H1 (cell line): ENCODE results near the gene FGD5. TPM values are rescaled to one million over a fixed set of nuclear protein-coding genes. Genes with fewer than 3 reads are reported as not detected.
A peak's percentile ranks its signal among the peaks of the same experiment; 100 is the strongest.

ENCODE experiments used
- CTCF ChIA-PET: fragments of 300-600 bp; sonication (Branson Sonifier 250); formaldehyde crosslinking; loops from one replicate; lab custom pipeline; 2021; ENCODE audit not compliant: partially characterized antibody; lab: Charles Lee
- POLR2A ChIA-PET: fragments of 300-600 bp; sonication (Branson Sonifier 250); formaldehyde crosslinking; loops from one replicate; lab custom pipeline; 2021; ENCODE audit warnings: inconsistent platforms; ENCODE audit not compliant: partially characterized antibody; lab: Charles Lee
- DNase-seq, 2 experiments: peaks; one replicate each; pipeline versions ENCODE4 v3.0.0 to v3.0.0-alpha.2; 2010 to 2022; ENCODE audit warnings: low spot score in 2 of 2, low read depth in 1 of 2, mixed read lengths in 1 of 2
- FAIRE-seq: peaks from 2 replicates; lab custom pipeline; 2011; peaks lifted over from hg19 to GRCh38; lab: Jason Lieb, UNC
- H2AFZ ChIP-seq: 2 replicates; pipeline ENCODE4 v1.8.1; 2012; ENCODE audit warnings: low read length, inconsistent platforms
- H2AK5ac ChIP-seq: 2 replicates; pipeline ENCODE4 v1.6.1; 2013; ENCODE audit warnings: low read depth, low read length
- H2BK120ac ChIP-seq: replicated peaks from 2 replicates; pipeline ENCODE3; 2013; ENCODE audit warnings: low read depth, low read length, inconsistent platforms
- H2BK12ac ChIP-seq: 2 replicates; pipeline ENCODE4 v1.6.1; 2013; ENCODE audit warnings: low read depth, low read length
- H2BK15ac ChIP-seq: 2 replicates; pipeline ENCODE4 v1.6.1; 2013; ENCODE audit warnings: low read length
- H2BK20ac ChIP-seq: 2 replicates; pipeline ENCODE4 v1.6.1; 2013; ENCODE audit warnings: low read length
- H2BK5ac ChIP-seq: 2 replicates; pipeline ENCODE4 v1.6.1; 2013; ENCODE audit warnings: low read depth, low read length
- H3K14ac ChIP-seq: 2 replicates; pipeline ENCODE4 v1.6.1; 2013; ENCODE audit warnings: inconsistent platforms; ENCODE audit not compliant: insufficient read length
- H3K18ac ChIP-seq: 2 replicates; pipeline ENCODE4 v1.6.1; 2013; ENCODE audit warnings: low read length; ENCODE audit errors: extremely low read depth
- H3K23ac ChIP-seq: 2 replicates; pipeline ENCODE4 v1.6.1; 2013; ENCODE audit warnings: inconsistent platforms; ENCODE audit not compliant: insufficient read length
- H3K23me2 ChIP-seq: 2 replicates; pipeline ENCODE4 v1.6.1; 2013; ENCODE audit warnings: low read depth, low read length
- H3K27ac ChIP-seq: 2 replicates; pipeline ENCODE4 v1.6.1; 2011; ENCODE audit warnings: low read depth, low read length, inconsistent platforms
- H3K27me3 ChIP-seq, 4 experiments: replicated peaks in 1 of 4; 1 replicate in 1 of 4; 2 replicates in 3 of 4; pipeline versions ENCODE4 v1.6.1 to v1.8.1; 2011 to 2013; ENCODE audit warnings: low read length in 3 of 4, mild to moderate bottlenecking in 3 of 4, inconsistent platforms in 2 of 4, mixed read lengths in 2 of 4, moderate library complexity in 1 of 4; ENCODE audit not compliant: control insufficient read depth in 3 of 4, insufficient read depth in 3 of 4; ENCODE audit errors: extremely low read depth in 1 of 4
- H3K36me3 ChIP-seq, 4 experiments: 2 replicates each; pipeline versions ENCODE4 v1.6.1 to v1.8.1; 2011 to 2013; ENCODE audit warnings: mild to moderate bottlenecking in 4 of 4, low read length in 3 of 4, moderate library complexity in 2 of 4, control low read depth in 1 of 4, inconsistent platforms in 1 of 4; ENCODE audit not compliant: insufficient read depth in 4 of 4, control insufficient read depth in 2 of 4
- H3K4ac ChIP-seq: replicated peaks from 2 replicates; pipeline ENCODE3; 2013; ENCODE audit warnings: low read length, low read depth, mixed read lengths, inconsistent platforms; ENCODE audit not compliant: insufficient read length
- H3K4me1 ChIP-seq, 4 experiments: replicated peaks in 1 of 4; 1 replicate in 1 of 4; 2 replicates in 3 of 4; pipeline versions ENCODE4 v1.6.1 to v1.8.1; 2011 to 2013; ENCODE audit warnings: low read length in 3 of 4, inconsistent platforms in 2 of 4, mixed read lengths in 1 of 4; ENCODE audit not compliant: insufficient read depth in 4 of 4, control insufficient read depth in 3 of 4
- H3K4me2 ChIP-seq, 2 experiments: 2 replicates each; pipeline versions ENCODE4 v1.6.1 to v1.8.1; 2011 to 2013; ENCODE audit warnings: low read depth in 2 of 2, low read length in 2 of 2, control low read depth in 1 of 2, inconsistent platforms in 1 of 2, mild to moderate bottlenecking in 1 of 2; ENCODE audit not compliant: insufficient read depth in 1 of 2
- H3K4me3 ChIP-seq, 4 experiments: fragments of 200-600, 300-600 bp in 1 of 4; sonication (generic), shearing (Covaris generic), sonication (Bioruptor Twin) in 1 of 4; 2 replicates each; pipeline versions ENCODE4 v1.5.1 to v1.8.1; 2011 to 2016; ENCODE audit warnings: low read length in 4 of 4, low read depth in 3 of 4, control low read depth in 2 of 4, inconsistent platforms in 2 of 4, mild to moderate bottlenecking in 2 of 4, mixed read lengths in 1 of 4, moderate library complexity in 1 of 4; ENCODE audit not compliant: insufficient read depth in 2 of 4; ENCODE audit errors: extremely low read depth in 1 of 4
- H3K56ac ChIP-seq: replicated peaks from 2 replicates; pipeline ENCODE3; 2013; ENCODE audit warnings: low read depth, mild to moderate bottlenecking, mixed read lengths, low read length, inconsistent platforms; ENCODE audit not compliant: insufficient read length
- H3K79me1 ChIP-seq: 2 replicates; pipeline ENCODE4 v1.6.1; 2013; ENCODE audit warnings: low read depth, low read length, control low read depth
- H3K79me2 ChIP-seq, 2 experiments: 2 replicates each; pipeline versions ENCODE4 v1.6.1 to v1.8.1; 2012 to 2013; ENCODE audit warnings: low read length in 2 of 2, mild to moderate bottlenecking in 2 of 2, inconsistent platforms in 1 of 2; ENCODE audit not compliant: insufficient read depth in 2 of 2, control insufficient read depth in 1 of 2
- H3K9ac ChIP-seq, 4 experiments: replicated peaks in 1 of 4; 1 replicate in 1 of 4; 2 replicates in 3 of 4; pipeline versions ENCODE4 v1.6.1 to v1.8.1; 2011 to 2013; ENCODE audit warnings: low read depth in 3 of 4, low read length in 3 of 4, control low read depth in 2 of 4, mild to moderate bottlenecking in 2 of 4, moderate library complexity in 2 of 4, inconsistent platforms in 1 of 4; ENCODE audit errors: extremely low read depth in 1 of 4
- H3K9me3 ChIP-seq, 2 experiments: 2 replicates each; pipeline versions ENCODE4 v1.6.1 to v1.8.1; 2012 to 2013; ENCODE audit warnings: mild to moderate bottlenecking in 2 of 2, moderate library complexity in 2 of 2, control low read depth in 1 of 2, inconsistent platforms in 1 of 2, low read depth in 1 of 2, low read length in 1 of 2, mixed read lengths in 1 of 2; ENCODE audit not compliant: insufficient read depth in 2 of 2
- H4K20me1 ChIP-seq, 2 experiments: replicated peaks in 1 of 2; 2 replicates each; pipeline versions ENCODE3 to v1.8.1; 2011 to 2013; ENCODE audit warnings: inconsistent platforms in 2 of 2, low read length in 2 of 2, mild to moderate bottlenecking in 1 of 2; ENCODE audit not compliant: insufficient read depth in 2 of 2, control insufficient read depth in 1 of 2
- H4K5ac ChIP-seq: 2 replicates; pipeline ENCODE4 v1.6.1; 2013; ENCODE audit warnings: low read length, low read depth, mixed read lengths, inconsistent platforms; ENCODE audit not compliant: insufficient read length
- H4K8ac ChIP-seq: 2 replicates; pipeline ENCODE4 v1.8.0; 2013; ENCODE audit warnings: mild to moderate bottlenecking, moderate library complexity, low read length, inconsistent platforms; ENCODE audit not compliant: insufficient read depth; ENCODE audit errors: extremely low read depth
- H4K91ac ChIP-seq: replicated peaks from 2 replicates; pipeline ENCODE3; 2013; ENCODE audit warnings: low read length, mixed read lengths, inconsistent platforms; ENCODE audit not compliant: insufficient read length
- CBX8 ChIP-seq: fragments of 300-800, 300-1000 bp; sonication (generic); IDR thresholded peaks from 2 replicates; pipeline ENCODE4 v1.7.1; 2016; ENCODE audit warnings: low read depth, low read length, borderline replicate concordance
- EP300 ChIP-seq, 2 experiments: IDR thresholded peaks; 1 replicate in 1 of 2; 2 replicates in 1 of 2; pipeline ENCODE4 v1.6.1; 2011 to 2012; ENCODE audit warnings: low read depth in 2 of 2, low read length in 2 of 2, mild to moderate bottlenecking in 2 of 2, borderline replicate concordance in 1 of 2, inconsistent platforms in 1 of 2, moderate library complexity in 1 of 2
- KDM5A ChIP-seq: fragments of 200-600 bp; IDR thresholded peaks from 2 replicates; pipeline ENCODE4 v1.7.1; 2012; ENCODE audit warnings: mild to moderate bottlenecking, low read length, inconsistent platforms, mixed read lengths
- NRF1 ChIP-seq: IDR thresholded peaks from 2 replicates; pipeline ENCODE4 v1.6.1; 2011; ENCODE audit warnings: mild to moderate bottlenecking, low read depth, low read length, improper control_type of control experiment
- USF2 ChIP-seq: IDR thresholded peaks from 2 replicates; pipeline ENCODE4 v1.6.1; 2011; ENCODE audit warnings: low read length, improper control_type of control experiment
- WGBS, 2 experiments: shearing (Covaris generic) in 1 of 2; methylation state at CpG; one replicate each; pipeline versions ENCODE4 v1.1.6 to v1.1.7; 2013 to 2015; ENCODE audit warnings: low lambda C conversion rate in 2 of 2, mixed read lengths in 2 of 2, inconsistent platforms in 1 of 2, low coverage in 1 of 2, missing lambda C conversion rate in 1 of 2; ENCODE audit not compliant: insufficient replicate concordance in 2 of 2, insufficient coverage in 1 of 2, insufficient read length in 1 of 2; ENCODE audit errors: extremely low coverage in 1 of 2, missing lambda C conversion rate in 1 of 2; 5-methylcytosine and 5-hydroxymethylcytosine counted together
- polyA plus RNA-seq, 7 experiments: library from polyadenylated mRNA; depleted of rRNA in 3 of 7; stranded (reverse) in 5 of 7; unstranded in 2 of 7; fragments of >200 nt in 5 of 7; fragments of 200-250 nt in 2 of 7; gene quantifications; 1 replicate in 5 of 7; 2 replicates in 1 of 7; 4 replicates in 1 of 7; pipeline versions ENCODE4 v1.2.1 to v1.2.3, GENCODE V29; 2011 to 2013; ENCODE audit warnings: missing spikeins in 2 of 7, mixed read lengths in 2 of 7
- total RNA-seq: library from RNA; stranded (reverse); fragmentation: NEBNext Ultra II Directional; extraction: Animal tissue kit (Norgen Biotek cat#: 25700); gene quantifications from 2 replicates; pipeline ENCODE4 v1.2.1, GENCODE V29; 2021

The FGD5 gene
- total and polyA plus RNA-seq, 2 of the 8 experiments (the other 6 are each of a cell fraction or from before 2014, with no cell fraction given), result 4.7 to 14.3 TPM

- H3K27ac ChIP-seq, result no peak overlapping the region
- peaks cover 2 to 9% (median 5%) of the 10 kb centered on the region in 4 experiments; a peak in 6 of 7 replicates for H3K4me1 ChIP-seq
- H4K20me1 ChIP-seq, result no peaks in the 10 kb centered on the region
- H3K79me1 ChIP-seq, result no peaks in the 10 kb centered on the region
- H3K14ac ChIP-seq, result no peak overlapping the region
- ChIA-PET CTCF (interaction anchor here (0.7 to 12.7 kb wide), 10 partner anchors 9 to 130 kb away, joined by 3 to 308 read pairs (median 4); no protein-coding TSS in a partner anchor), POLR2A (no interaction called here)
- no peak overlapping the region for H2BK12ac ChIP-seq
- no peak overlapping the region for H2BK20ac ChIP-seq
- no peak overlapping the region for H2AK5ac ChIP-seq
- H3K9me3 ChIP-seq, result no peaks in the 10 kb centered on the region
- H3K4ac ChIP-seq, result no peak overlapping the region
- no peak overlapping the region for H3K56ac ChIP-seq
- H4K8ac ChIP-seq, result no peak overlapping the region
- no peak for FAIRE-seq
- no peak overlapping the region for H2BK15ac ChIP-seq
- no peak for DNase-seq
- TF ChIP-seq USF2 (0 out of 2 replicates have a peak, but pooled peaks have one; percentile 53), EP300 (IDR thresholded peaks at IDR 0.05; ENCODE audit: borderline replicate concordance in 1 of 2, low read depth in 2 of 2, low read length in 2 of 2) (no peak), NRF1 (no peak), CBX8 (no peak), KDM5A (no peak)
- no peak overlapping the region for H3K9ac ChIP-seq
- 0 out of 7 replicates have a peak, but pooled peaks cover 0 to 3% (median 0%) of the 10 kb centered on the region in 4 experiments for H3K27me3 ChIP-seq
- no peak overlapping the region for H3K4me3 ChIP-seq
- no peaks in the 10 kb centered on the region for H3K36me3 ChIP-seq
- no peak overlapping the region for H2AFZ ChIP-seq
- H3K18ac ChIP-seq, result no peak overlapping the region
- no peak overlapping the region for H4K5ac ChIP-seq
- no peak overlapping the region for H3K4me2 ChIP-seq
- H3K79me2 ChIP-seq, result no peaks in the 10 kb centered on the region
- no peak overlapping the region for H4K91ac ChIP-seq
- no peak overlapping the region for H2BK5ac ChIP-seq
- WGBS, 2 experiments, result 91% methylated on average over 7 of the region's 7 CpGs; no CpG with 5 or more reads in 1 of the 2 experiments
- H2BK120ac ChIP-seq, result no peak overlapping the region
- H3K23me2 ChIP-seq, result no peaks in the 10 kb centered on the region
- H3K23ac ChIP-seq, result no peak overlapping the region
Observed at GRCh38 chr3:14788644-14789043, 30.1 kb upstream of the FGD5 start.
